Neuron (in vitro differentiated cells): ENCODE results near the gene ARGLU1.
A peak's percentile ranks its signal among the peaks of the same experiment; 100 is the strongest.

ENCODE experiments used
- H2AFZ ChIP-seq: one replicate; pipeline ENCODE4 v1.6.1; 2013; ENCODE audit warnings: low read depth, mild to moderate bottlenecking, inconsistent platforms, low read length, moderate library complexity
- H3K27me3 ChIP-seq: one replicate; pipeline ENCODE4 v1.6.1; 2013; ENCODE audit warnings: low read length; ENCODE audit not compliant: insufficient read depth
- H3K36me3 ChIP-seq: one replicate; pipeline ENCODE4 v1.6.1; 2013; ENCODE audit warnings: low read length; ENCODE audit not compliant: insufficient read depth
- H3K4me1 ChIP-seq: one replicate; pipeline ENCODE4 v1.6.1; 2013; ENCODE audit warnings: low read length; ENCODE audit not compliant: insufficient read depth
- H3K4me3 ChIP-seq: 2 replicates; pipeline ENCODE4 v1.5.1; 2013; ENCODE audit warnings: mild to moderate bottlenecking, low read length, moderate library complexity
- H3K9me3 ChIP-seq: one replicate; pipeline ENCODE4 v1.6.1; 2013; ENCODE audit warnings: low read length

ARGLU1 gene

DNA sequence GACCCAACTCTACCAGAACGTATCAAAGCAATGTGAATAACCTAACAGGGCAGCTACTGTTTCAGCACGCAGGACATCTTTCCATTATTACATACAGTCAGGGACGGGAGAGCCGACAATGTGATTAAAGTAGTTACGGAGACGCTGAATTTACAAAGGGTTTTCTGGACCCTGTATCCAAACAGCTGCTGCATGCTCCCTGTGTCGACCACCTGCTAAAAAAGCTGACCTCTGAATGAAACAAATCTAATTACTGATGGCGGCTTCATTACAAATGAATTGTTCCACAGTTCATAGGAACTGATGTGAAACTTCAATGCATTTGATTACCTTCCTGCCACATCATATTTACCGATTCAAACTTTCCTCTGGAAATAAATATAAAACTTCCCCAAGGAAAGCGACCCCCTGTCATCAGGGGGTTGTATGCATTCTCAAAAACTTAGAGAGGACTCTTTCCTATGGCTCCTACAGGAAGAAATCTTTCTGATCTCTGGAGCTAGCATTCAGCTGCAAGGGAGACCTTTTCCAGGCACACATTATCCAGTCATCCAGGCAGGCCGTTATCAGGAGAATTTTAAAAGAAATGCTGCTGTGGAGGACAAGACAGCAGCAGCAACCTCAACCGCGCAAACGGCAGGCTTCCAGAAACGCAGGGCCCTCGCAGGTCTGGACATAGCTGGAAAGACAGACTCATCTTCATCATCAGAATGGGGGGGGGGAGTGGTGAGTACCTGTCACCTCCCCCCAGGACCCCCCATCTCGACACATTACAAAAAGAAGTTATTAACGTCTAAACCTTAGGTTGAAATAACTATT lies 35.6 kb downstream of the ARGLU1 start:
- Histone ChIP-seq H3K4me3 (peak overlapping the region; percentile 78), H2AFZ (no peak overlapping the region), H3K27me3 (no peaks in the 10 kb centered on the region), H3K9me3 (no peaks in the 10 kb centered on the region), H3K36me3 (peaks cover 12% of the 10 kb centered on the region), H3K4me1 (peaks cover 41% of the 10 kb centered on the region)

DNA sequence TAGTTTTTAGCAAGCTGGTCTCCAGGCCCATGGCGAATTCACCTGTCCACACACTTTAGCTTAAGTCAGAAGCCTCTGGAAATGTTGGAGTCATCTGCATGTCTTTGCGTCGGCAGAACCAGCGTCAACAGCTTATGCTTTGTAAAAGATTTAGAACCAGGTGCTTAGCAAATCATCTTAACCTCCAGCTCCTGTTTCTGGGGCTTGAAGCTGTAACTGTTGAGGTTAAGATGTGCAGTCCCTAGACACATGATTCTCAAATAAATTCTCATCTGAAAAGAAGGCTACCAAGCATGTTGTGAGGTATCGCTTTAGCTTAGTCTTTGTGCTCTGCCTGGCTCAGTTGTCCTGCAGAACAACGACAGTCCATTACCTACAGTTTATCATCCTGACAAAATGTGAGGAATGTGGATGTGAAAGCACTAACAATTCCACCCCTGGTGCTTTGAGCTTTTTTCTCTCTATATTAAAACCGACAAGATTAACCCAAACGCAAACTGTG lies 36.9 kb downstream of the ARGLU1 start:
- Histone ChIP-seq H3K4me1 (peaks cover 53% of the 10 kb centered on the region), H2AFZ (no peak overlapping the region), H3K27me3 (no peaks in the 10 kb centered on the region), H3K36me3 (peaks cover 17% of the 10 kb centered on the region), H3K4me3 (peak overlapping the region; percentile 78), H3K9me3 (no peaks in the 10 kb centered on the region)

DNA sequence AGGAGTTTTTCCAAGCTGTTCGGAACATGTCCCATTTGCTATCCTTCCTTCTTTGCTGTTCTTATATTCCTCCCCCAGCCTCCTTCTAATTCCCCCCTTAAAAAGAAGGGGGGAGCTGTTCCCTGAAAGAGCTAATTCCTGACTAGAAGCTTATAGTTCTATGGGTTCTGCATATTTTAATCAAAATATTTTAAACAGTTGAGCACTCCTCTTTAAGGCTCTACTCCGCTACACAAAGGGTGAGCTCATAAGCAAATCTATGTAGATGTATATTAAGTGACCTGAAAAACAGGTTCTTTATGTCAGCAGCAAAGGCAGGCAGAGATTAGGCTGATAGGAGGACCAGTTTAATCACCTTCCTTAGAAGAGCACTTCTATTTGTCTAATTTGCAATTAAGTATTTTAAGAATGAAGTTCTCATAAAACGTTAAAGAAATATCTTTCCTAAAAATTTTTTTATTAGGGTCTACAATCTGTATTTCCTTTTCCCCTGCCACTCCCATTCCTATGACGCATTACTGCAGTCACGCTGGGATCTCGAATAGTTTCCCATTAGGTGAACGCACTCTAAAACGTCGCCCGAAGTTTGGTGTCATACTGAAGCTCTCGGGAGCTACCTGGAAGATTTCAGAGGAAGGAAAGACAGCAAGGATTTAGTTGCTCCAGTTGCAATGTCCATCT lies 37.6 kb downstream of the ARGLU1 start:
- H3K4me1 ChIP-seq: peaks cover 60% of the 10 kb centered on the region
- peaks cover 24% of the 10 kb centered on the region for H3K36me3 ChIP-seq
- H3K9me3 ChIP-seq: no peaks in the 10 kb centered on the region
- H3K4me3 ChIP-seq: peak overlapping the region; percentile 78
- H3K27me3 ChIP-seq: no peaks in the 10 kb centered on the region
- no peak overlapping the region for H2AFZ ChIP-seq

DNA sequence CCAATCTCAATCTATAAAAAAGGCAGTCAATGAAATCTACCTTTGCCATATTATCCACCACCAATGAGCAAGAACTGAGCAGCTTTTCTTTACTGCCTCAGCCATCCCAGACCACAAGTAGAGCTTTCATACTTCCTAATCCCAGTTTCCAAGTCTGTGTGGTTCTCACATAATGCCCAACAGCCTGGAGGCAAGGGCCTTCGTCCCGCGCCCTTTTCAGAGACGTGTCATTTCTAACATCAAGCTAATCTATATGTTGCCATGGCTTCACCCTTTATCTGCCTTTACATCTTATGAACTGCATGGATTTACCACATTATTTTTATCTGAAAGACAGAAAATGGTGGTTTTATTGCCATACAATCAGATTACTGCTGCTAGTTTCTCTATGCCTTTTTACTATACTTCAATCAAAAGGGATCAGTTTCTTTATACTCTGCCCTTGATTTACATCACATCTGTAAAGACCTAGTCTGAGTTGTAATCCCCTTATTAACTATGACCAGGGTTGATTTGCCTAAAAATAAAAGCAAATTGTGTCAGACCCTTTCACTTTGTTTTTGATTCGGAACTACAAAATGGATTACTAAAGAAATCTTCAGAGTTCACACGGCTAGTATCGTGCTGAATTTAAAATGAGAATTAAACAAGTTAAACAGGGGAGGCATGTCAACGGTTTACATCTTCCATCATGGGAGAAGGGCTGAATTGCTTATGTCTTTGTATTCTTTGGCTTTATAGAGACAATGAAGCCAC lies 38.3 kb downstream of the ARGLU1 start:
- Histone ChIP-seq H3K4me3 (peak overlapping the region; percentile 78), H3K9me3 (no peaks in the 10 kb centered on the region), H2AFZ (no peak overlapping the region), H3K4me1 (peaks cover 61% of the 10 kb centered on the region), H3K27me3 (no peaks in the 10 kb centered on the region), H3K36me3 (peaks cover 28% of the 10 kb centered on the region)

DNA sequence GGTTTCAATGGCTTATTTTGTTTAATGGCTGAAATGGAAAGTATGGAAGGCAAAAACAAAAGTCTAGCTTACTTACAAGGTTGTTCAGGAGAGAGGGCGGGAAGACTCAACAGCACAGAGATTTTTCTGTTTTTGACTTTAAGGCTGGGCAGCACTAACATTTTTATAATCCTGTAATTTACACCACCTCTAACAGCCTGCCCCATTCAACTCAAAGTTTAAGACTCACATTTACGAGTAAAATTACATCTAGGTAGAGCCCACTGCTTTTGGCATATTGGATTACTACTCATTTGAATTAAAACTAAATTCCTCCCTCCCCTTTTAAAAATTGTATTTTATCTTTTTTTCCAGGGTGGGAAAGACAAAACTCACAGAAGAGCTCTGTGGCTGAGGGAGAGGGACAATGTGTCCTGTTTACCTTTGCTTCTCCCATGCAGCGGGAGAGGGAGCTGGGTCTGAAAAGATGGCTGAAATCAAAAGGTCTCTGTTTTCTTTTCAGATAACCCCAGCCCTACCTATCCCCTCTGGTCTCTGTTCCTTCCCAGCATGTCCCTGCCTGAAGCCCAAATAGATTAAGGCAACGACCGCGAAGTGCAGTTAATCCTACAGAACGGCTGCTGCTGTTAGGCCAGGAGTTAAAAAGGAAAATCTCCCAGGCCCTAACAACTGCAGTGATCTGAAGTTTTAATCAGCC lies 39.1 kb downstream of the ARGLU1 start:
- H3K27me3 ChIP-seq: no peaks in the 10 kb centered on the region
- peak overlapping the region; percentile 78 for H3K4me3 ChIP-seq
- H3K4me1 ChIP-seq: peaks cover 63% of the 10 kb centered on the region
- H3K9me3 ChIP-seq: no peaks in the 10 kb centered on the region
- H2AFZ ChIP-seq: no peak overlapping the region
- H3K36me3 ChIP-seq: peaks cover 32% of the 10 kb centered on the region

DNA sequence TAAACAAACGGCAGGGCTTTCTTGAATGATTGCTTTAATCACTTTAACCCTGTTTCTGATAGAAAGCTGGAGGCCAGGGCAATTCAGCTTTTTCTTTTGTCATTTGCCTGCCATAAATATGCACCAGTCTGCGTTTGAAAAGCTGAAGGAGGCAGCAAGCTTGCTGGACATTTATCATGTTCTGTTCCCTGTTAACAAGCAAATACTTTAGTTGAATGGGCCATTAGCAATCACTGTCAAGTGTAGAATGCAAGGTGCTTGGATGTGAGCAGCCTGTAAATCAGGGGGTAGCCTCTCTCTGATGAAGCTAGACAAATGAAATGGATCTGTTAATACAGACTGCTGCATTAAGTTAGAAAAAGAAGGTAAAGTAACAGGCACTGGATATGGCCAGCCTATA lies 40.1 kb downstream of the ARGLU1 start:
- H3K27me3 ChIP-seq: no peaks in the 10 kb centered on the region
- H3K36me3 ChIP-seq: peaks cover 28% of the 10 kb centered on the region
- H2AFZ ChIP-seq: no peak overlapping the region
- no peaks in the 10 kb centered on the region for H3K9me3 ChIP-seq
- peaks cover 74% of the 10 kb centered on the region for H3K4me1 ChIP-seq
- no peak overlapping the region for H3K4me3 ChIP-seq

DNA sequence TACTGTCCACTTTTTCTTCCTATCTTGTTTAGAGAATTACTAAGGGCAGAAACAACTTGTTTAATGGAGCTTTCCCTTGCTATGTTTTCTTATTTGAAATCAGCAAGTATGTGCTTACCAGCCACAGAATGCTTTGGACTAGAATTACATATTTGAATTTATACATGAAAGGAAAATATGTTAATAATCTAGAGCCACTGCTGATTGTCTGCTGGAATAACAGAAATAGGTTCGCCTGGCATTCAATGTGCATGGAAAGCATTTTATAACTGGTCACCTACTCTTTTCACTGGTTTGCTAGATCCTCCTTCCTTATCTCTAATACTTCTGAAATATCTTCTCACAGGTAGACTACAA lies 40.5 kb downstream of the ARGLU1 start:
- Histone ChIP-seq H3K36me3 (peaks cover 26% of the 10 kb centered on the region), H3K27me3 (no peaks in the 10 kb centered on the region), H3K4me1 (peaks cover 78% of the 10 kb centered on the region), H3K9me3 (no peaks in the 10 kb centered on the region), H2AFZ (no peak overlapping the region), H3K4me3 (no peak overlapping the region)

DNA sequence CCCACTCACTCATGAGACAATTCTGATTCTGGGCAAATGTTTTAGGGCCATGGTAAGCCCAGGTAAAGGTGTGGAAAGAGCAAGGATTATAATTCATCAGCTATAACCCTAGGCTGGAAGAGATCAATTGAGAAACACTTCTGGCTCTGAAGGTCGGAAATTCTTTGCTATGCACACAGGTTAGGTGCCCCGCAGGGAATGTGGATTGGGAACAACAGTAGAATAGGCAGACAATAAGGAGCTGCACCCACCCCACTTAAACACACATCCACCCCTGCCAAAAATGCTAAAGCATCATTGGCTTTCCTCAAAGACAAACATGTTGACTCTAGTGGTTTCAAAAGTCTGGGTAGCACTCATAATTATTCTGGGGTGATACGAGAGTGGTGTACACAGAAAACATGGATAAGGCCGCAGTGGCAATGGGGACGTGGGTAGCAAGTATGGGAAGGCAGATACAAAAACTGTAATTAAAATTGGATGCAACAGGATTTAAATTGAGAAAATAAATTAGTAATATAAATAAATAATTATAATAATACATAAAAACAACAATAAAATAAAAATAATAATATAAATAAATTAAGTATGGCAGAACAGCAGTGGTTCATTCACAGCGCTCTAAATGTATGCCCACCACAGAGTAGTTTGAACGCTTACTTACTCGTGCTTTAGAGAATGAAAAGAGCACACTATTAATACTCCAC lies 41.0 kb downstream of the ARGLU1 start:
- H2AFZ ChIP-seq: no peak overlapping the region
- no peaks in the 10 kb centered on the region for H3K27me3 ChIP-seq
- H3K4me1 ChIP-seq: peaks cover 83% of the 10 kb centered on the region
- no peaks in the 10 kb centered on the region for H3K9me3 ChIP-seq
- peaks cover 24% of the 10 kb centered on the region for H3K36me3 ChIP-seq
- H3K4me3 ChIP-seq: no peak overlapping the region

DNA sequence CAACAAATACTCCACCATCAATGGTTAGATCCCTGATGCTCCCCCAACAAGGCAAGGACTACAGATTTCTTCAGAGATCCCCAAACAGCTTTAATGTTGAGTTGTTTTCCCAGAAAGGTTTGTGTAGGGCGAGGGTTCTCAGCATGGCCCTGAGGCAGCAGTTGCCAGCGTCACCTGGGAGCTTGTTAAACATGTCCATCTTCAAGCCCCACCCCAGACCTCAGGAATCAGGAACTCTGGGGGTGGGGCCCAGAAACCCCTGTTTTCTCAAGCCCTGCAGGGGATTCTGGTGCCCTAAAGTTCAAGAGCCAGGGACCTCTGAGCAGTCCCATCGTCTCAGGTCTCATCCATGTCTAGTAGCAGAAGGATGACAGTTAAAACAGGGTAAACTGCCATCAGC lies 42.1 kb downstream of the ARGLU1 start:
- H2AFZ ChIP-seq: no peak overlapping the region
- H3K4me1 ChIP-seq: peaks cover 85% of the 10 kb centered on the region
- peaks cover 29% of the 10 kb centered on the region for H3K36me3 ChIP-seq
- H3K27me3 ChIP-seq: no peaks in the 10 kb centered on the region
- H3K9me3 ChIP-seq: no peaks in the 10 kb centered on the region
- H3K4me3 ChIP-seq: no peak overlapping the region

DNA sequence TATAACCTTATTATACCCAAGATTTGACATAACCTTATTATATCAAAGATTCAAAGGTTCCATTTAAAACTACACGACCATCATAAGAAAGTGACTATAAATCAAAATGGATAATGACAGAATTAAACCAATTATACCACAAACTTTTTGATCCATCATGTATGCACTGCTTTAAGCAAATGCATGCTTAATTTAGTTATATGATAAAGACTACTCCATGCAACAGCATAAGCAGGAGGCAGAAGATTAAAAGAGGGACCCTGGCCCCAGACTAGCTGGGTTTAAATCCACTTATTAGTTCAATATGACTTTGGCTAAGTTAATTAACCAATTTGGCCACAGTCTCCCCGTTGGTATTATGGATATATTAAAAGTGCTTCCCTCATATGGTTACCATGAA lies 43.8 kb downstream of the ARGLU1 start:
- Histone ChIP-seq H3K4me1 (peaks cover 83% of the 10 kb centered on the region), H3K9me3 (no peaks in the 10 kb centered on the region), H3K27me3 (no peaks in the 10 kb centered on the region), H3K4me3 (no peak overlapping the region), H3K36me3 (peaks cover 40% of the 10 kb centered on the region), H2AFZ (no peak overlapping the region)

DNA sequence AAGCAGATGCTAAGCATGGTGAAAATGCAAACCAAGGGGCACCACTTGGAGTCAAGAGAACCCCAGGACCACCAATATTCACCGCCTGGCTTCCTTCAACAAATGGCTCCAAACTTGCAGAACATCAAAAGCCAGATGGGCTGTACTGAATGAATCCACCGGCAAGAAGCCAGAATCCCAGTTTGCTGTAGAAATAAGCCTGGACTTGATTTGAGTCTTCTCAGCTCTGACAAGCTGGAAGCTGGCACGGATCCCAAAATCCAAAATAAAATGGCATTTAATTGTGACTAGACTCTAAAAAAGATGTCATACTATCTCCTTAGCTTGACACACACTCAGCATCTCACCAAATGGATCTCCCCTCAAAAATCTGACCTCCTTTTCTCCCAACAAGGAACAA lies 44.4 kb downstream of the ARGLU1 start:
- Histone ChIP-seq H3K4me1 (peaks cover 77% of the 10 kb centered on the region), H3K4me3 (no peak overlapping the region), H2AFZ (no peak overlapping the region), H3K9me3 (no peaks in the 10 kb centered on the region), H3K36me3 (peaks cover 44% of the 10 kb centered on the region), H3K27me3 (no peaks in the 10 kb centered on the region)

DNA sequence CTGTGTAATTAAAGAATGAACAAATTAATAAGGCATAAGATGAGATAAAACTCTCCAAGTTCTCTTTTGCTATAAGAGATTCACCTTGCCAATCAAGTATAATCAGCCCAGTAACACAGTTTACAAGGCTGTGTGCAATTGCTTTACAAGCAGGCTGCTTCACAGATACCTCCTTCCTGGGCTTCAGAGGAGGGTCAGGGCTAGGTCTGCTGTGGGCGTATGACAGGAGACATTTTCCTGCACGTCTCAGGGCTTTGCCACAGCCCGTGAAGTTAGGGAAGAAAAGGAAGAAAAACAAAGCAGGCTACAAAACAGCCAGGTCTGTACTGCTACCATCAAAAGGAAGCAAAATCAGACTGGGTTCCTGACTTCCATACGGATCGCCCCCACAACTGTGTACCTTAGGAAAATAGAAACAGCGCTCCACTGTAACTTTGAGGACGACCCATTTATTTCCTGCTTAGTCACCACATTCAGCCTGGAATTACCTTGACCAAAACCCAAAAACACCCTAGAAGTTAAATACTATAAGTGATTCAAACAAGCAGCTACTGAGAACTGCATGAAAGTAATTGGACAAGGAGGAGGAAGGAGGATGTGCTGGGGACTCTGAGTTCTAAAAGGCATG lies 44.9 kb downstream of the ARGLU1 start:
- no peak overlapping the region for H3K4me3 ChIP-seq
- peaks cover 49% of the 10 kb centered on the region for H3K36me3 ChIP-seq

More for the DNA sequence above, 44.9 kb downstream of the ARGLU1 start:
- H3K4me1 ChIP-seq: peaks cover 72% of the 10 kb centered on the region
- H2AFZ ChIP-seq: no peak overlapping the region
- H3K27me3 ChIP-seq: no peaks in the 10 kb centered on the region
- H3K9me3 ChIP-seq: no peaks in the 10 kb centered on the region
